Activated CD8-positive, alpha-beta T cell treated with anti-CD3 and anti-CD28 coated beads for 36 hours (primary cell): ENCODE results near the gene TDP1. TPM values are rescaled to one million over a fixed set of nuclear protein-coding genes. Genes with fewer than 3 reads are reported as not detected.

Experiments
- ATAC-seq: fragments of 200-7000 bp; cut with Tn5 transposase; one replicate; pipeline ENCODE4 v1.10.0; 2021; ENCODE audit warnings: mild to moderate bottlenecking, moderate library complexity
- CTCF ChIA-PET: fragments of 350-600 bp; sonication (Branson Sonifier 250); formaldehyde crosslinking; loops from one replicate; lab custom pipeline; 2021; ENCODE audit warnings: antibody characterized with exemption; lab: Charles Lee
- POLR2A ChIA-PET: fragments of 350-600 bp; sonication (Branson Sonifier 250); formaldehyde crosslinking; loops from one replicate; lab custom pipeline; 2021; ENCODE audit warnings: antibody characterized with exemption; lab: Charles Lee
- DNase-seq: peaks from one replicate; pipeline ENCODE4 v3.0.0-alpha.2; 2020
- H3K27ac Mint-ChIP-seq: one replicate; pipeline ENCODE4 v1.8.0; 2021; ENCODE audit warnings: mild to moderate bottlenecking, mixed read lengths
- H3K27me3 Mint-ChIP-seq: one replicate; pipeline ENCODE4 v1.8.0; 2021; ENCODE audit warnings: mixed read lengths
- H3K36me3 Mint-ChIP-seq: one replicate; pipeline ENCODE4 v1.8.0; 2021; ENCODE audit warnings: low read depth, mixed read lengths
- H3K4me1 Mint-ChIP-seq: one replicate; pipeline ENCODE4 v1.8.0; 2021; ENCODE audit warnings: low read depth, mixed read lengths
- H3K4me3 Mint-ChIP-seq: one replicate; pipeline ENCODE4 v1.8.0; 2021; ENCODE audit warnings: mild to moderate bottlenecking, moderate library complexity, mixed read lengths
- H3K9me3 Mint-ChIP-seq: one replicate; pipeline ENCODE4 v1.8.0; 2021; ENCODE audit warnings: mixed read lengths
- CTCF ChIP-seq: fragments of 200-600 bp; IDR thresholded peaks from one replicate; pipeline ENCODE4 v1.8.0; 2022; ENCODE audit warnings: antibody characterized with exemption, mild to moderate bottlenecking
- intact Hi-C: fragments of 100-400 bp; cut with micrococcal nuclease; formaldehyde crosslinking; loops from one replicate; pipeline ENCODE4 v1.10.0; 2022
- total RNA-seq, 2 experiments: library from RNA; stranded (reverse); gene quantifications; one replicate each; pipeline ENCODE4 v1.2.3, GENCODE V29; 2021

TDP1 gene
- total RNA-seq, 2 experiments from 2014 or later = 97.2 to 103 TPM

- DNase-seq (no peak), ATAC-seq (no peak)
- ChIA-PET POLR2A (interaction anchor here (0.6 to 1.5 kb wide), 4 partner anchors 9 to 274 kb away, joined by 3 to 4 read pairs (median 4); no protein-coding TSS in a partner anchor), CTCF (interaction anchor here (1.2 to 8.9 kb wide), 3 partner anchors 10 to 22 kb away, joined by 3 to 59 read pairs (median 26); no protein-coding TSS in a partner anchor)
- Mint-ChIP-seq H3K4me3 (no peak overlapping the region), H3K27me3 (no peaks in the 10 kb centered on the region), H3K27ac (peak overlapping the region; percentile 81), H3K9me3 (peaks cover 8% of the 10 kb centered on the region), H3K36me3 (peaks cover 78% of the 10 kb centered on the region), H3K4me1 (peaks cover 77% of the 10 kb centered on the region)
- TF ChIP-seq CTCF = no peak
- intact Hi-C loops = no loop called here
Observed at GRCh38 chr14:89960914-89961313, 5.2 kb downstream of the TDP1 start.

- no peak for TF ChIP-seq CTCF
- ATAC-seq (no peak), DNase-seq (no peak)
- Mint-ChIP-seq H3K27me3 (no peaks in the 10 kb centered on the region), H3K27ac (no peak overlapping the region), H3K4me3 (no peak overlapping the region), H3K4me1 (peaks cover 59% of the 10 kb centered on the region), H3K9me3 (peaks cover 5% of the 10 kb centered on the region), H3K36me3 (peaks cover 76% of the 10 kb centered on the region)
- ChIA-PET CTCF (interaction anchor here (1.0 to 8.9 kb wide), 2 partner anchors 10 to 24 kb away, joined by 3 to 59 read pairs; no protein-coding TSS in a partner anchor), POLR2A (interaction anchor here (0.6 to 1.4 kb wide), 4 partner anchors 9 to 28 kb away, joined by 3 to 4 read pairs (median 4); partner anchors contain the start of gene EFCAB11)
- intact Hi-C loops = no loop called here
Observed at GRCh38 chr14:89963288-89963978, 7.7 kb downstream of the TDP1 start.

GRCh38 chr14:89965839-89966238, 10.1 kb downstream of the TDP1 start:
- CTCF ChIA-PET = interaction anchor here (1.8 to 2.0 kb wide), 2 partner anchors 11 to 27 kb away, joined by 4 to 8 read pairs; no protein-coding TSS in a partner anchor
- POLR2A ChIA-PET = interaction anchor here (1.3 kb wide), 1 partner anchor 9 kb away, joined by 6 read pairs; no protein-coding TSS in a partner anchor
- Mint-ChIP-seq H3K4me3 (no peak overlapping the region), H3K36me3 (peaks cover 71% of the 10 kb centered on the region), H3K27ac (no peak overlapping the region), H3K27me3 (no peaks in the 10 kb centered on the region), H3K4me1 (peaks cover 36% of the 10 kb centered on the region), H3K9me3 (no peaks in the 10 kb centered on the region)
- TF ChIP-seq CTCF = no peak
- ATAC-seq (no peak), DNase-seq (no peak)
- intact Hi-C loops = no loop called here

GRCh38 chr14:89973234-89973823, 17.6 kb downstream of the TDP1 start:
- H3K36me3 Mint-ChIP-seq = peaks cover 58% of the 10 kb centered on the region
- DNase-seq (peak; percentile 62), ATAC-seq (peak; percentile 53)
- H3K27me3 Mint-ChIP-seq = no peaks in the 10 kb centered on the region
- no peaks in the 10 kb centered on the region for H3K9me3 Mint-ChIP-seq
- H3K4me1 Mint-ChIP-seq = peaks cover 8% of the 10 kb centered on the region
- H3K4me3 Mint-ChIP-seq = no peak overlapping the region
- ChIA-PET POLR2A (interaction anchor here (0.8 to 1.1 kb wide), 3 partner anchors 10 to 17 kb away, joined by 3 to 5 read pairs (median 3); no protein-coding TSS in a partner anchor), CTCF (interaction anchor here (0.7 to 9.6 kb wide), 26 partner anchors 8 to 814 kb away, joined by 3 to 76 read pairs (median 6); partner anchors contain the start of genes EFCAB11 and TDP1)
- intact Hi-C loops = no loop called here
- no peak overlapping the region for H3K27ac Mint-ChIP-seq
- TF ChIP-seq CTCF = peak; percentile 66
